BLaER1 treated with 17β-estradiol and CSF1 and Interleukin-3, amounts not matched to agents 10 nM and 100 nM (cell line): ENCODE data around the gene INTS1.
"Not testable (repeated sequence)": the region's sequence is repeated elsewhere in the genome, so short reads cannot be mapped to it uniquely, and the experiment has no call there.

Experiments used
- H3K27ac ChIP-seq, 11 experiments: shearing (Covaris generic); formaldehyde crosslinking; 2 replicates each; pipeline ENCODE4 v1.8.1; 2022
- H3K27me3 ChIP-seq, 11 experiments: shearing (Covaris generic); formaldehyde crosslinking; 2 replicates each; pipeline ENCODE4 v1.8.1; 2022
- H3K36me3 ChIP-seq, 11 experiments: shearing (Covaris generic); formaldehyde crosslinking; 2 replicates each; pipeline ENCODE4 v1.8.1; 2022
- H3K4me1 ChIP-seq, 10 experiments: shearing (Covaris generic); formaldehyde crosslinking; 2 replicates each; pipeline ENCODE4 v1.8.1; 2022
- H3K4me2 ChIP-seq, 11 experiments: shearing (Covaris generic); formaldehyde crosslinking; 2 replicates each; pipeline ENCODE4 v1.8.1; 2022
- H3K4me3 ChIP-seq, 10 experiments: shearing (Covaris generic); formaldehyde crosslinking; 2 replicates each; pipeline ENCODE4 v1.8.1; 2022
- H3K9ac ChIP-seq, 11 experiments: shearing (Covaris generic); formaldehyde crosslinking; 2 replicates each; pipeline ENCODE4 v1.8.1; 2022
- H3K9me3 ChIP-seq, 11 experiments: shearing (Covaris generic); formaldehyde crosslinking; replicated peaks in 1 of 11; 2 replicates each; pipeline ENCODE4 v1.8.1; 2022
- H4K20me1 ChIP-seq, 11 experiments: shearing (Covaris generic); formaldehyde crosslinking; 2 replicates each; pipeline ENCODE4 v1.8.1; 2022
- Cebpa-rat ChIP-seq, 11 experiments: shearing (Covaris generic); IDR thresholded peaks; 2 replicates each; pipeline ENCODE4 v1.8.1; 2022

INTS1 gene

DNA sequence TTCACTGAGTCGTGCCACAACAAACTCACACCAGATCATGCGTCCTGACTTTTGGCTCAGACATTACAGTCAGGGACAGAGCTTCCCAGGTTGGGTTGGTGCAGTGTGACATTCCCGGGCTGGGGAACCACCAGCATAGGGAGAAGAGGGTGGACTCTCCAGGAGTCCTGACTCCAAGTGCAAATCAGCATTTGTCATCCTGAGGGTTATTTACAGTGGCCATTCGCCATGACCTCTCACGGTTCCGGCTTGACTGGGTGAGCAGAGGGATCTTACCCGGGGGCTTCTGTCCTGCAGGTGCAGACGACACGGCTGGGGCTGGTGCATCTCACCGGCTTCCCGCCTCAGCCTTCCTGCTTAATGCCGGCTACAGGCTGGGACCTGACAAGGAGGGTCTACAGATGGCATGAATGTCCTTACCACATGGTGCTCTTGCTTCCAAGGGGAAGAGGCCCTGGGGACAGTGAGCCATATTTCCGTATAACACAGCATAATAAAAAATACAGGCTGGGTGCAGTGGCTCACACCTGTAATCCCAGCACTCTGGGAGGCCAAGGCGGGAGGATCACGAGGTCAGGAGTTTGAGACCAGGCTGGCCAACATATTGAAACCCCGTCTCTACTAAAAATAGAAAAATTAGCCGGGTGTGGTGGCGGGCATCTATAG, 12.5 kb upstream of the INTS1 start:
- H3K36me3 ChIP-seq, result peaks cover 0 to 16% (median 0%) of the 10 kb centered on the region in 11 experiments; a peak in 4 of 22 replicates
- peak overlapping the region in 3 of 11 experiments; percentile 13 to 96 (median 21); a peak in 2 of 22 replicates for H3K9ac ChIP-seq
- H3K4me2 ChIP-seq, result peak overlapping the region in 9 of 11 experiments; percentile 87 to 99 (median 95); a peak in 18 of 22 replicates
- peaks cover 16 to 31% (median 19%) of the 10 kb centered on the region in 11 experiments for H3K9me3 ChIP-seq
- no peaks in the 10 kb centered on the region for H3K27me3 ChIP-seq
- peaks cover 42 to 62% (median 54%) of the 10 kb centered on the region in 10 experiments for H3K4me1 ChIP-seq
- no peaks in the 10 kb centered on the region for H4K20me1 ChIP-seq
- H3K4me3 ChIP-seq, result no peak overlapping the region
- peak overlapping the region in 5 of 11 experiments; percentile 13 to 100 (median 100); a peak in 6 of 22 replicates for H3K27ac ChIP-seq
- TF ChIP-seq Cebpa-rat (IDR thresholded peaks at IDR 0.05), result no peak

- Histone ChIP-seq H3K4me1 (peaks cover 53 to 69% (median 65%) of the 10 kb centered on the region in 10 experiments), H3K27ac (peak overlapping the region in 8 of 11 experiments; percentile 22 to 100 (median 99); a peak in 16 of 22 replicates), H3K9ac (peak overlapping the region in 8 of 11 experiments; percentile 2 to 97 (median 63); a peak in 11 of 22 replicates), H3K4me2 (peak overlapping the region; percentile 87 to 99 (median 95); a peak in 21 of 22 replicates), H3K9me3 (peaks cover 16 to 30% (median 19%) of the 10 kb centered on the region in 11 experiments), H3K36me3 (peaks cover 0 to 16% (median 0%) of the 10 kb centered on the region in 11 experiments; a peak in 4 of 22 replicates)
- H4K20me1 ChIP-seq, H3K27me3 ChIP-seq, H3K4me3 ChIP-seq: not testable (repeated sequence)
These were observed 11.3 kb upstream of the INTS1 start for GRCh38 chr7:1515509-1515967.

DNA sequence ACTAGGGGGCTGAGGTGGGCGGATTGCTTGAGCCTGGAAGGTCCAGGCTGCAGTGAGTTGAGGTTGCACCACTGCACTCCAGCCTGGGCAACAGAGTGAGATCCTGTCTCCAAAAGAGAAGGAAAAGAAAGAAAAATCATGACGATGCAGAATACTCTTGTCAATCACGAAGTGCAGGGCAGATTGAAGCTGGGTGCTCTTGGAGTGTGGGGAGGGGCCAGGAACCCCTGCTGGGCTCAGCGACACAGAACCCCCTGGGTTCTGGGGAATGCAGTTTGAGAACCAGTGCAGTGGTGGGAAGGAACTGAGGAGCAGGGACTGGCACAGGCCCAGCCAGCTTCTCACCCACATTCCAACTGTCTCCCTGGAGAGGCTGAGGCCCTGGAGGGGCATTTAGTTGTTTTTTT, 10.8 kb upstream of the INTS1 start:
- peak overlapping the region in 8 of 11 experiments; percentile 22 to 100 (median 99); a peak in 14 of 22 replicates for H3K27ac ChIP-seq
- H4K20me1 ChIP-seq, result no peaks in the 10 kb centered on the region
- no peak for TF ChIP-seq Cebpa-rat (IDR thresholded peaks at IDR 0.05)
- H3K27me3 ChIP-seq, result no peaks in the 10 kb centered on the region
- peaks cover 16 to 26% (median 19%) of the 10 kb centered on the region in 11 experiments for H3K9me3 ChIP-seq
- H3K4me2 ChIP-seq, result peak overlapping the region; percentile 87 to 99 (median 95)
- H3K4me3 ChIP-seq, result no peak overlapping the region
- H3K9ac ChIP-seq, result peak overlapping the region in 6 of 11 experiments; percentile 2 to 97 (median 96); a peak in 9 of 22 replicates
- H3K36me3 ChIP-seq, result peaks cover 0 to 15% (median 0%) of the 10 kb centered on the region in 11 experiments; a peak in 4 of 22 replicates
- H3K4me1 ChIP-seq, result peaks cover 57 to 74% (median 71%) of the 10 kb centered on the region in 10 experiments

- H3K27ac ChIP-seq, result peak overlapping the region; percentile 84 to 100 (median 99); a peak in 20 of 22 replicates
- TF ChIP-seq Cebpa-rat (IDR thresholded peaks at IDR 0.05), result no peak
- H3K9ac ChIP-seq, result peak overlapping the region in 10 of 11 experiments; percentile 76 to 97 (median 90); a peak in 18 of 22 replicates
- peaks cover 11 to 20% (median 14%) of the 10 kb centered on the region in 11 experiments for H3K9me3 ChIP-seq
- H3K4me3 ChIP-seq, result peak overlapping the region in 2 of 10 experiments; percentile 39 to 53; a peak in 2 of 20 replicates
- H3K27me3 ChIP-seq, result no peaks in the 10 kb centered on the region
- H3K4me2 ChIP-seq, result peak overlapping the region; percentile 87 to 99 (median 95)
- no peaks in the 10 kb centered on the region for H4K20me1 ChIP-seq
- H3K36me3 ChIP-seq, result peaks cover 0 to 10% (median 0%) of the 10 kb centered on the region in 11 experiments; a peak in 4 of 22 replicates
- H3K4me1 ChIP-seq, result peaks cover 57 to 80% (median 77%) of the 10 kb centered on the region in 10 experiments
These were observed 10.2 kb upstream of the INTS1 start for GRCh38 chr7:1514407-1514806.

GRCh38 chr7:1513657-1514095, 9.5 kb upstream of the INTS1 start:
- Histone ChIP-seq H3K9me3 (peaks cover 4 to 13% (median 6%) of the 10 kb centered on the region in 11 experiments; a peak in 21 of 22 replicates), H4K20me1 (no peaks in the 10 kb centered on the region), H3K9ac (peak overlapping the region; percentile 76 to 97 (median 89)), H3K4me3 (peak overlapping the region in 9 of 10 experiments; percentile 17 to 60 (median 39); a peak in 15 of 20 replicates), H3K27ac (peak overlapping the region; percentile 84 to 100 (median 99)), H3K4me2 (peak overlapping the region; percentile 87 to 99 (median 95)), H3K36me3 (peaks cover 0 to 4% (median 0%) of the 10 kb centered on the region in 11 experiments; a peak in 4 of 22 replicates), H3K4me1 (peaks cover 57 to 87% (median 84%) of the 10 kb centered on the region in 10 experiments), H3K27me3 (no peaks in the 10 kb centered on the region)
- no peak for TF ChIP-seq Cebpa-rat (IDR thresholded peaks at IDR 0.05)

DNA sequence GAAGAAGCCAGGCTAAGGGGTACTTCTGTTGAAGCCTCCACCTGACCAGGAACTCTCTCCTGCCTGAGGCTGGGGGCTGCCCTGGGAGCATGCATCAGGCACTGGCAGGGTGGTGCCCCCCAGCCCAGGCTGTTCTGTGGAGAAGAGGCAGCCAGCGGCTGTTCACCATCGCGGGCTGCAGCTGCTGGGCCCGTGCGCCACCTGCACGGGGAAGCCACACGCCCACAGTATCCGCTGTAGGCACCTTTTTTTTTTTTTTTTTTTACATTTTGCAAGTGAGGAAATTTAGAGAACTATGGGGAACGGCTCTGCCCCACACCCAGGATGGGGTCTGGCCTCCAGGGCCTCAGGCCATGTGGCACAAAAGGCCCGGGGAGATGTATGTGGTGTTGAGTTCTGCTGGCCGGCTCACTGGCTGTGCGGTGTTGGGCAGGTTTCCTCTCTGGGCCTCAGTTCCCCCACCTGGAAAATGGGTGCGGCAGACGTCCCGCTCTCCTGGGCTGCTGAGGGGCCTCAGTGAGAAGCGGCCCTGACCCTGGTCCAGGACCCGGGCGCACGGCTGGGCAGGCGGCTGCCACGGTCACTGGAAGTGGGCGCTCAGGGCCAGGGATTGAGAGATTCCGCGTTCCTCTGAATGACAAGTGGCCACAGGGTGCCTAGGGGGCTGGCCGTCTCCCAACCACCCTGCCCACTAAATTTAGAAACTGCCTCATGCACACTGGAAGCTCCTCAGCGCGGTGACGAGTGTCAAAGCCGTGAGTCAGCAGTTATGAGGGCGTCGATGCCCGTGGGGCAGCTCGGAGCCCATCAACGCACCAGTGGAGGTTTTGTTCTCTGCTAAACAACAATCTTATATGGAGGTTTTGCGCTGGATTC, 8.8 kb upstream of the INTS1 start:
- no peaks in the 10 kb centered on the region for H3K27me3 ChIP-seq
- H3K4me2 ChIP-seq, result peak overlapping the region; percentile 87 to 99 (median 95)
- H3K9me3 ChIP-seq, result peaks cover 0 to 6% (median 0%) of the 10 kb centered on the region in 11 experiments; a peak in 6 of 22 replicates
- peak overlapping the region in 9 of 10 experiments; percentile 17 to 60 (median 39); a peak in 15 of 20 replicates for H3K4me3 ChIP-seq
- peak overlapping the region; percentile 84 to 100 (median 99) for H3K27ac ChIP-seq
- peaks cover 59 to 94% (median 91%) of the 10 kb centered on the region in 10 experiments for H3K4me1 ChIP-seq
- no peak; a peak in 1 of 22 replicates for TF ChIP-seq Cebpa-rat (IDR thresholded peaks at IDR 0.05)
- H3K9ac ChIP-seq, result peak overlapping the region; percentile 76 to 97 (median 89)
- no peaks in the 10 kb centered on the region for H4K20me1 ChIP-seq
- no peaks in the 10 kb centered on the region for H3K36me3 ChIP-seq

DNA sequence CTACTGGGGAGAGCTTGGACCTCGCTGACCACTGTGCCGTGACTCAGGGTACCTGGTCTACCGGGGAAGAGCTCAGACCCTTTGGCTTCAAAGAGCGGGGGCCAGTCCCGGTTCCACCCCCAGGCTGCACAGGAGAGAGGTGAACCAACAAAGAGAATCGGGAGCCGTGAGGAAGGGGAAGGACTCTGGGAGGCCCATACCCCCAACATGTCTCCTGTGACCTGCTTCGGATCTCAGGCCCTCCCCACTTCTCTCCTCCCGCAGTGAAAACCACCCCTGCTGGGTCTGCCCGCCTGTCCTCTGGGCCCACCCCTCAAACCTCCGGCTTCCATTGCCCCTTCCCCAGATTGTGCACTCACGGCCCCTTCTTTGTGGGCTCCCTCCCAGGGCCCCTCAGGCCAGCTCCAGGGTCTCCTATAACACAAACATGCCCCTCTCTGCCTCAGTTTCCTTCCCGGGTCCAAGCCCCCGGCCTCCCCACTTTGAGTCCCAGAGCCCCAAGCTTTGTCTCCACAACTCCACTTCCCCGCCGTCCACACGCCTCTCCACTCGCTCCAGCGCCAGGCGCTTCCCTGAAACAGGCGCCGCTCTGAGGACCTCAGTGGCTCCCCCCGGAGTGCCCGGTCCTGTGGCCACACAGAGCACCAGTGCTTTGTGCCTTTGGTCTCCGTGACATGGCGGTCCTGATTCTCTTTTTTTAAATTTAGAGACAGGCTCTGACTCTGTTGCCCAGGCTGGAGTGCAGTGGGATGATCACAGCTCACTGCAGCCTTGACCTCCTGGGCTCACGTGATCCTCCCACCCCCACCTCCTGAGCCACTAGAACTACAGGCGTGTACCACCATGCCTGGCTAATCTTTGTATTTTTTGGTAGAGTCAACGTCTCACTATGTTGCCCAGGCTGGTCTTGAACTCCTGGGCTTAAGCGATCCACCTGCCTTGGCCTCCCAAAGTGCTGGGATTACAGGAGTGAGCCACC, 7.5 kb upstream of the INTS1 start:
- H3K4me2 ChIP-seq, result peak overlapping the region; percentile 87 to 99 (median 95)
- H3K27me3 ChIP-seq, result no peaks in the 10 kb centered on the region
- H3K4me3 ChIP-seq, result peak overlapping the region in 8 of 10 experiments; percentile 20 to 53 (median 48); a peak in 13 of 20 replicates
- TF ChIP-seq Cebpa-rat (IDR thresholded peaks at IDR 0.05), result no peak
- no peaks in the 10 kb centered on the region for H3K9me3 ChIP-seq
- H3K27ac ChIP-seq, result peak overlapping the region; percentile 70 to 100 (median 99); a peak in 21 of 22 replicates
- H3K9ac ChIP-seq, result peak overlapping the region; percentile 57 to 97 (median 89); a peak in 21 of 22 replicates
- no peaks in the 10 kb centered on the region for H4K20me1 ChIP-seq
- no peaks in the 10 kb centered on the region for H3K36me3 ChIP-seq
- peaks cover 67 to 100% (median 99%) of the 10 kb centered on the region in 10 experiments for H3K4me1 ChIP-seq
